IMR-90 (cell line): ENCODE measurements around the gene ASH1L. TPM values are rescaled to one million over a fixed set of nuclear protein-coding genes. Genes with fewer than 3 reads are reported as not detected.

Experiments
- ATAC-seq: fragments of 200-7000 bp; cut with Tn5 transposase; 2 replicates; pipeline ENCODE4 v1.9.1; 2020; ENCODE audit warnings: low read depth, mild to moderate bottlenecking, moderate library complexity
- BruUV-seq: library from RNA; stranded (reverse); fragments of 400-500 nt; replicated peaks from 2 replicates; lab custom pipeline; 2021; lab: Mats Ljungman, UMichigan
- CTCF ChIA-PET: fragments of 300-600 bp; formaldehyde crosslinking; extraction: SDS; loops from one replicate; lab custom pipeline; 2021; ENCODE audit warnings: antibody characterized with exemption; lab: Yijun Ruan, JAX
- POLR2A ChIA-PET: fragments of 300-600 bp; sonication (Branson Sonifier 250); formaldehyde crosslinking; loops from one replicate; lab custom pipeline; 2022; ENCODE audit warnings: antibody characterized with exemption; ENCODE audit not compliant: unreplicated experiment; lab: Charles Lee
- DNase-seq: peaks from one replicate; pipeline ENCODE4 v3.0.0; 2013
- H2AFZ ChIP-seq: replicated peaks from 2 replicates; pipeline ENCODE3; 2013; ENCODE audit warnings: low read length, mild to moderate bottlenecking; ENCODE audit not compliant: poor library complexity
- H2AK5ac ChIP-seq: 2 replicates; pipeline ENCODE4 v1.6.1; 2013; ENCODE audit warnings: low read depth, low read length, inconsistent platforms
- H2AK9ac ChIP-seq: replicated peaks from 2 replicates; pipeline ENCODE3; 2013; ENCODE audit warnings: mild to moderate bottlenecking, low read depth, low read length, moderate library complexity; ENCODE audit not compliant: poor library complexity
- H2BK120ac ChIP-seq: 2 replicates; pipeline ENCODE4 v1.6.1; 2013; ENCODE audit warnings: low read depth, low read length, inconsistent platforms
- H2BK15ac ChIP-seq: 3 replicates; pipeline ENCODE4 v1.6.1; 2013; ENCODE audit warnings: low read depth, low read length, inconsistent platforms
- H2BK20ac ChIP-seq: 2 replicates; pipeline ENCODE4 v1.6.1; 2013; ENCODE audit warnings: low read depth, mild to moderate bottlenecking, inconsistent platforms, low read length, moderate library complexity
- H2BK5ac ChIP-seq: 2 replicates; pipeline ENCODE4 v1.6.1; 2013; ENCODE audit warnings: mild to moderate bottlenecking, low read depth, low read length, inconsistent platforms; ENCODE audit not compliant: poor library complexity, severe bottlenecking
- H3K14ac ChIP-seq: replicated peaks from 2 replicates; pipeline ENCODE4 v1.6.1; 2013; ENCODE audit warnings: low read depth, low read length, inconsistent platforms
- H3K18ac ChIP-seq: 2 replicates; pipeline ENCODE4 v1.6.1; 2013; ENCODE audit warnings: low read depth, low read length, control low read depth
- H3K23ac ChIP-seq: 2 replicates; pipeline ENCODE4 v1.6.1; 2013; ENCODE audit warnings: low read depth, low read length, inconsistent platforms
- H3K27ac ChIP-seq: 2 replicates; pipeline ENCODE4 v1.5.1; 2013; ENCODE audit warnings: mild to moderate bottlenecking, control low read depth, low read length; ENCODE audit not compliant: insufficient read depth
- H3K27me3 ChIP-seq: 2 replicates; pipeline ENCODE4 v1.6.1; 2013; ENCODE audit warnings: low read length; ENCODE audit not compliant: control insufficient read depth, insufficient read depth
- H3K36me3 ChIP-seq: 2 replicates; pipeline ENCODE4 v1.6.1; 2013; ENCODE audit warnings: low read length, mixed read lengths; ENCODE audit not compliant: control insufficient read depth, insufficient read depth
- H3K4ac ChIP-seq: 2 replicates; pipeline ENCODE4 v1.6.1; 2013; ENCODE audit warnings: low read depth, low read length, inconsistent platforms
- H3K4me1 ChIP-seq: 2 replicates; pipeline ENCODE4 v1.6.1; 2013; ENCODE audit warnings: low read length, mixed read lengths; ENCODE audit not compliant: control insufficient read depth, insufficient read depth
- H3K4me2 ChIP-seq: 2 replicates; pipeline ENCODE4 v1.6.1; 2013; ENCODE audit warnings: low read depth, mild to moderate bottlenecking, control low read depth, low read length, moderate library complexity
- H3K4me3 ChIP-seq: 2 replicates; pipeline ENCODE4 v1.5.1; 2013; ENCODE audit warnings: low read depth, mild to moderate bottlenecking, control low read depth, low read length, moderate library complexity; ENCODE audit not compliant: insufficient read depth
- H3K56ac ChIP-seq: 2 replicates; pipeline ENCODE4 v1.6.1; 2013; ENCODE audit warnings: low read length, inconsistent platforms; ENCODE audit not compliant: insufficient read depth; ENCODE audit errors: extremely low read depth
- H3K79me1 ChIP-seq, 2 experiments: 2 replicates each; pipeline ENCODE4 v1.6.1; 2013; ENCODE audit warnings: low read length in 2 of 2, inconsistent platforms in 1 of 2, low read depth in 1 of 2
- H3K9ac ChIP-seq: 2 replicates; pipeline ENCODE4 v1.6.1; 2013; ENCODE audit warnings: low read depth, low read length, control low read depth
- H3K9me1 ChIP-seq: 2 replicates; pipeline ENCODE4 v1.6.1; 2013; ENCODE audit warnings: low read length, inconsistent platforms; ENCODE audit not compliant: insufficient read depth
- H3K9me3 ChIP-seq: 2 replicates; pipeline ENCODE4 v1.6.1; 2013; ENCODE audit warnings: low read length; ENCODE audit not compliant: control insufficient read depth, insufficient read depth
- H4K20me1 ChIP-seq: 2 replicates; pipeline ENCODE4 v1.6.1; 2013; ENCODE audit warnings: low read length, inconsistent platforms; ENCODE audit not compliant: insufficient read depth
- H4K5ac ChIP-seq: 2 replicates; pipeline ENCODE4 v1.6.1; 2013; ENCODE audit warnings: mild to moderate bottlenecking, low read depth, low read length, control low read depth
- H4K8ac ChIP-seq, 2 experiments: 2 replicates each; pipeline ENCODE4 v1.6.1; 2013; ENCODE audit warnings: low read depth in 2 of 2, low read length in 2 of 2, control low read depth in 1 of 2, inconsistent platforms in 1 of 2
- H4K91ac ChIP-seq: 2 replicates; pipeline ENCODE4 v1.6.1; 2013; ENCODE audit warnings: low read depth, low read length, inconsistent platforms; ENCODE audit not compliant: insufficient read depth
- BHLHE40 ChIP-seq: fragments of 150-350 bp; IDR thresholded peaks from 2 replicates; pipeline ENCODE4 v1.6.1; 2016; ENCODE audit warnings: mild to moderate bottlenecking, low read depth, low read length
- CEBPB ChIP-seq: IDR thresholded peaks from 2 replicates; pipeline ENCODE4 v1.6.1; 2012; ENCODE audit warnings: low read depth, low read length, improper control_type of control experiment
- CHD1 ChIP-seq: IDR thresholded peaks from 2 replicates; pipeline ENCODE4 v1.6.1; 2012; ENCODE audit warnings: low read depth, low read length, improper control_type of control experiment
- CTCF ChIP-seq: conservative IDR thresholded peaks from 2 replicates; pipeline ENCODE4 v1.5.1; 2012; ENCODE audit warnings: mild to moderate bottlenecking, low read depth, low read length, improper control_type of control experiment
- ELK1 ChIP-seq: fragments of 150-350 bp; IDR thresholded peaks from 2 replicates; pipeline ENCODE4 v1.6.1; 2016; ENCODE audit warnings: low read depth, mild to moderate bottlenecking, low read length, moderate library complexity, borderline replicate concordance
- FOS ChIP-seq: fragments of 150-350 bp; IDR thresholded peaks from 2 replicates; pipeline ENCODE4 v1.6.1; 2016; ENCODE audit warnings: low read depth, low read length
- MAFK ChIP-seq: IDR thresholded peaks from 2 replicates; pipeline ENCODE4 v1.6.1; 2012; ENCODE audit warnings: low read depth, low read length, improper control_type of control experiment
- MAZ ChIP-seq: IDR thresholded peaks from 2 replicates; pipeline ENCODE4 v1.6.1; 2012; ENCODE audit warnings: low read depth, mild to moderate bottlenecking, low read length, improper control_type of control experiment, moderate library complexity, borderline replicate concordance
- MXI1 ChIP-seq: IDR thresholded peaks from 2 replicates; pipeline ENCODE4 v1.6.1; 2012; ENCODE audit warnings: low read depth, mild to moderate bottlenecking, low read length, moderate library complexity, borderline replicate concordance
- NFE2L2 ChIP-seq: fragments of 150-350 bp; IDR thresholded peaks from 2 replicates; pipeline ENCODE4 v1.6.1; 2016; ENCODE audit warnings: low read depth, mild to moderate bottlenecking, low read length
- POLR2A ChIP-seq: IDR thresholded peaks from 2 replicates; pipeline ENCODE4 v1.6.1; 2012; ENCODE audit warnings: mild to moderate bottlenecking, low read depth, low read length
- RAD21 ChIP-seq: IDR thresholded peaks from 2 replicates; pipeline ENCODE4 v1.6.1; 2012; ENCODE audit warnings: low read length, improper control_type of control experiment
- RCOR1 ChIP-seq: IDR thresholded peaks from 2 replicates; pipeline ENCODE4 v1.6.1; 2012; ENCODE audit warnings: mild to moderate bottlenecking, low read length, improper control_type of control experiment; ENCODE audit not compliant: insufficient replicate concordance
- RFX5 ChIP-seq: IDR thresholded peaks from 2 replicates; pipeline ENCODE4 v1.8.0; 2012; ENCODE audit warnings: low read depth, mild to moderate bottlenecking, low read length, moderate library complexity
- SMC3 ChIP-seq: fragments of 150-350 bp; IDR thresholded peaks from 2 replicates; pipeline ENCODE4 v1.6.1; 2016; ENCODE audit warnings: low read depth, mild to moderate bottlenecking, antibody characterized with exemption, low read length, moderate library complexity
- USF2 ChIP-seq: fragments of 150-350 bp; IDR thresholded peaks from 2 replicates; pipeline ENCODE4 v1.6.1; 2017; ENCODE audit warnings: mild to moderate bottlenecking, antibody characterized with exemption, low read length, low read depth
- WGBS, 2 experiments: methylation state at CpG; one replicate each; pipeline versions ENCODE4 v1.1.5 to v1.1.7; 2013; ENCODE audit warnings: missing lambda C conversion rate in 2 of 2; ENCODE audit not compliant: insufficient read length in 1 of 2; ENCODE audit errors: extremely low coverage in 2 of 2; 5-methylcytosine and 5-hydroxymethylcytosine counted together
- dilution Hi-C: fragments of 300-500 bp; cut with HindIII; formaldehyde crosslinking; loops from one replicate; pipeline ENCODE4 v1.14.3; 2018; ENCODE audit warnings: low sequenced_read_pairs; ENCODE audit not compliant: unreplicated experiment
- in situ Hi-C: fragments of 300-500 bp; cut with MboI; formaldehyde crosslinking; loops from 3 replicates; pipeline ENCODE4 v1.14.3; 2019; ENCODE audit warnings: low sequenced_read_pairs, inconsistent platforms, mixed read lengths
- intact Hi-C: fragments of 100-400 bp; cut with micrococcal nuclease; formaldehyde crosslinking; loops from 2 replicates; pipeline ENCODE4 v1.10.0; 2022
- polyA plus RNA-seq, 3 experiments: library from polyadenylated mRNA; depleted of rRNA; stranded (reverse); fragments of >200 nt; gene quantifications; 2 replicates each; pipeline ENCODE4 v1.2.3, GENCODE V29; 2012; ENCODE audit warnings: low replicate concordance in 1 of 3
- total RNA-seq: library from RNA; depleted of rRNA; stranded (reverse); fragments of >200 nt; gene quantifications from 2 replicates; pipeline ENCODE4 v1.2.3, GENCODE V29; 2012

Gene ASH1L
- total and polyA plus RNA-seq, 2 of the 4 experiments (the other 2 are of a cell fraction) = 13.7 to 18.5 TPM

- no peak for TF ChIP-seq RCOR1
- TF ChIP-seq MXI1 = no peak
- no peak for TF ChIP-seq USF2
- TF ChIP-seq RAD21 = no peak
- no peak for TF ChIP-seq ELK1
- TF ChIP-seq BHLHE40 = no peak
- TF ChIP-seq CTCF = no peak
- TF ChIP-seq CEBPB = no peak
- TF ChIP-seq CHD1 = no peak
- no peak for TF ChIP-seq SMC3
- no peak for TF ChIP-seq MAZ
- no peak for TF ChIP-seq POLR2A
- no peak for TF ChIP-seq MAFK
- TF ChIP-seq FOS = no peak
- no peak for TF ChIP-seq RFX5
- TF ChIP-seq NFE2L2 = no peak
- Histone ChIP-seq H3K27me3 (no peaks in the 10 kb centered on the region), H4K5ac (no peak overlapping the region), H4K20me1 (peaks cover 30% of the 10 kb centered on the region), H3K9me1 (peaks cover 19% of the 10 kb centered on the region; the same call in 1 of the 2 replicates), H3K56ac (no peak overlapping the region), H3K9ac (no peak overlapping the region), H3K14ac (no peak overlapping the region), H4K91ac (no peak overlapping the region), H2BK20ac (no peak overlapping the region), H2BK15ac (no peak overlapping the region), H2AK9ac (peak overlapping the region; percentile 39), H4K8ac (no peak overlapping the region), H2BK5ac (no peak overlapping the region), H3K79me1 (peaks cover 16 to 46% of the 10 kb centered on the region in 2 experiments), H3K18ac (no peak overlapping the region), H3K4ac (no peak overlapping the region), H2AFZ (no peak overlapping the region), H3K36me3 (peaks cover 34% of the 10 kb centered on the region), H3K4me3 (no peak overlapping the region), H3K4me2 (no peak overlapping the region), H2BK120ac (no peak overlapping the region), H3K27ac (no peak overlapping the region), H2AK5ac (no peak overlapping the region), H3K9me3 (no peaks in the 10 kb centered on the region), H3K23ac (no peak overlapping the region; the same call in 1 of the 2 replicates), H3K4me1 (peaks cover 15% of the 10 kb centered on the region; the same call in 1 of the 2 replicates)
- ChIA-PET CTCF (no interaction called here), POLR2A (interaction anchor here (0.5 kb wide), 1 partner anchor 209 kb away, joined by 18 read pairs; no protein-coding TSS in a partner anchor)
- BruUV-seq = no TSS peak
- dilution Hi-C loops (no loop called here), intact Hi-C loops (loop anchor here (10.0 kb wide), 1 partner anchor 122 kb away; the partner anchor contains the start of genes MTX1 and THBS3), in situ Hi-C loops (no loop called here)
- WGBS, 2 experiments = no CpG with 5 or more reads among the region's 7 CpGs
- DNase-seq = no peak
- ATAC-seq = no peak
These were observed 236.0 kb downstream of the ASH1L start for GRCh38 chr1:155326631-155327037.
